GM13976 (cell line): ENCODE data around the gene TAC4.
A peak's percentile ranks its signal among the peaks of the same experiment; 100 is the strongest.

Experiments used
- DNase-seq: peaks from one replicate; pipeline ENCODE4 v3.0.0; 2012; ENCODE audit warnings: low spot score
- in situ Hi-C: fragments of 300-500 bp; cut with MboI; formaldehyde crosslinking; loops from one replicate; pipeline ENCODE4 v1.12.0; 2022; ENCODE audit warnings: low sequenced_read_pairs, mixed read lengths, inconsistent platforms; ENCODE audit not compliant: unreplicated experiment
- TF ChIP-seq, protein P1 (sequence below): IDR thresholded peaks from 2 replicates; pipeline ENCODE4 v1.5.1; 2012; ENCODE audit warnings: borderline replicate concordance, mild to moderate bottlenecking; ENCODE audit not compliant: insufficient read depth; ENCODE audit errors: extremely low read depth, missing control alignments, control extremely low read depth

TAC4 gene

GRCh38 chr17:49854126-49854525 is 6.3 kb upstream of the TAC4 start:
- in situ Hi-C loops: no loop called here
- no peak for DNase-seq
- TF ChIP-seq, protein P1, sequence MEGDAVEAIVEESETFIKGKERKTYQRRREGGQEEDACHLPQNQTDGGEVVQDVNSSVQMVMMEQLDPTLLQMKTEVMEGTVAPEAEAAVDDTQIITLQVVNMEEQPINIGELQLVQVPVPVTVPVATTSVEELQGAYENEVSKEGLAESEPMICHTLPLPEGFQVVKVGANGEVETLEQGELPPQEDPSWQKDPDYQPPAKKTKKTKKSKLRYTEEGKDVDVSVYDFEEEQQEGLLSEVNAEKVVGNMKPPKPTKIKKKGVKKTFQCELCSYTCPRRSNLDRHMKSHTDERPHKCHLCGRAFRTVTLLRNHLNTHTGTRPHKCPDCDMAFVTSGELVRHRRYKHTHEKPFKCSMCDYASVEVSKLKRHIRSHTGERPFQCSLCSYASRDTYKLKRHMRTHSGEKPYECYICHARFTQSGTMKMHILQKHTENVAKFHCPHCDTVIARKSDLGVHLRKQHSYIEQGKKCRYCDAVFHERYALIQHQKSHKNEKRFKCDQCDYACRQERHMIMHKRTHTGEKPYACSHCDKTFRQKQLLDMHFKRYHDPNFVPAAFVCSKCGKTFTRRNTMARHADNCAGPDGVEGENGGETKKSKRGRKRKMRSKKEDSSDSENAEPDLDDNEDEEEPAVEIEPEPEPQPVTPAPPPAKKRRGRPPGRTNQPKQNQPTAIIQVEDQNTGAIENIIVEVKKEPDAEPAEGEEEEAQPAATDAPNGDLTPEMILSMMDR: no peak

GRCh38 chr17:49853470-49854015 is 5.7 kb upstream of the TAC4 start:
- no peak for DNase-seq
- TF ChIP-seq, protein P1: no peak
- in situ Hi-C loops: no loop called here

- TF ChIP-seq, protein P1: peak; percentile 66
- in situ Hi-C loops: no loop called here
- DNase-seq: peak; percentile 77
Measured at GRCh38 chr17:49851387-49852291, 3.8 kb upstream of the TAC4 start.

DNA sequence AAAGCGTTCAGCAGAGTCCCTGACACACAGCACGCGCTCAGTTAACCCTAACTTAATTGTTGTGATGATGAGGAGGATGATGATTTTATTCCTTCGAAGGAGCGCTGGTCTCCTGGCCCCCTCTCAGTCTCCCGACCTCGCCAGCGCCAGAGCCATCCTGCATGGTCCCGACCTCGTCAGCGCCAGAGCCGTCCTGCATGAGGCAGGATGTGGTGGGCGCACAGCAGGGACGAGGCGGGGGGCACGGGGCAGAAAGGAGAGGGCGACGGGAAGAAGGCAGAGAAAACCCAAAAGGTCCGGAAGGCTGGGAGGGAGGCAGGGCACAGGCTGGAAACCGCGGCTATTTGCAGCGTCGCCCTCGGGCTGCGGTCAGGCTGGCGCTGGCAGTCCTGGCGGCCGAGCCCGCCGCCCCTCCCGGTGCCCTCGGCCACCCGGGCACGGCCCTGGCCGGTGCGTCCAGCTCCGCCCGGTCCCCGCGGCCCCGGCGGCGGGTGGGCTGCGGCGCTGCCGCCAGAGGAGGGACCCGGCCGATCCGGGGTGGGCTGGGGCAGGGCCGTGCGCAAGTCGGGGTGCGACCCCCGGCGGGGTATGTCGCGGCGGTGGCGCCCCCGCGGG is 3.0 kb upstream of the TAC4 start:
- TF ChIP-seq, protein P1: no peak
- in situ Hi-C loops: no loop called here
- no peak for DNase-seq

- TF ChIP-seq, protein P1: no peak
- in situ Hi-C loops: no loop called here
- DNase-seq: no peak
Measured at GRCh38 chr17:49850218-49850610, 2.3 kb upstream of the TAC4 start.

- TF ChIP-seq, protein P1: no peak
- DNase-seq: no peak
- in situ Hi-C loops: loop anchor here (10.0 kb wide), 1 partner anchor 274 kb away; the partner anchor contains the start of gene NXPH3
Measured at GRCh38 chr17:49848739-49849138, 870 bp upstream of the TAC4 start.
